Smooth muscle cell of trachea (primary cell): ENCODE measurements around the gene PNMA8B. TPM values are rescaled to one million over a fixed set of nuclear protein-coding genes. Genes with fewer than 3 reads are reported as not detected.

Experiments used
- total RNA-seq: library from RNA; depleted of rRNA; stranded (reverse); fragments of >200 nt; gene quantifications from 2 replicates; pipeline ENCODE4 v1.2.1, GENCODE V29; 2014

Gene PNMA8B, protein sequence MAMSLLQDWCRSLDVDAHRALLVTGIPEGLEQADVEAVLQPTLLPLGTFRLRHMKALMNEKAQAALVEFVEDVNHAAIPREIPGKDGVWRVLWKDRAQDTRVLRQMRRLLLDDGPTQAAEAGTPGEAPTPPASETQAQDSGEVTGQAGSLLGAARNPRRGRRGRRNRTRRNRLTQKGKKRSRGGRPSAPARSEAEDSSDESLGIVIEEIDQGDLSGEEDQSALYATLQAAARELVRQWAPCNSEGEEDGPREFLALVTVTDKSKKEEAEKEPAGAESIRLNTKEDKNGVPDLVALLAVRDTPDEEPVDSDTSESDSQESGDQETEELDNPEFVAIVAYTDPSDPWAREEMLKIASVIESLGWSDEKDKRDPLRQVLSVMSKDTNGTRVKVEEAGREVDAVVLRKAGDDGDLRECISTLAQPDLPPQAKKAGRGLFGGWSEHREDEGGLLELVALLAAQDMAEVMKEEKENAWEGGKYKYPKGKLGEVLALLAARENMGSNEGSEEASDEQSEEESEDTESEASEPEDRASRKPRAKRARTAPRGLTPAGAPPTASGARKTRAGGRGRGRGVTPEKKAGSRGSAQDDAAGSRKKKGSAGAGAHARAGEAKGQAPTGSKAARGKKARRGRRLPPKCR
- 2.8 and 5.6 TPM in 2 replicates for total RNA-seq

DNA sequence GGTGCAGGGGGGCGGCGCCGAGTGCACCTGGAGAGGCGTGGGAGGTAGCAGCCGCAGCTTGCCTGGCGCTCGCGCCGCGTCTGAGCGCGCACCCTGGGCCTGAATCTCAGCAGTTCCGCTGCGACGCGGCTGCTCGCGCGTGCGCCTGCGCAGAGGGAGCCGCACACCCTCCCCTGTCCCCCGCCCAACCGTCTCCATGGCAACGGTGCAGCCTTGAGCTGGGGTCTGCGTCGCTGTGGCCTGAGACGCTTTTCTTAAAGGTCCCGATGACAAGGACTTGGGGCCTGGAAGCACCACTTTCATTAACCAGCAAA, at the start of gene PNMA8B:
Gene PNMA8B (minus strand): TSS at position 82 of the 314 bp plus-strand sequence. CDS start 402 bp downstream, outside the sequence.

DNA sequence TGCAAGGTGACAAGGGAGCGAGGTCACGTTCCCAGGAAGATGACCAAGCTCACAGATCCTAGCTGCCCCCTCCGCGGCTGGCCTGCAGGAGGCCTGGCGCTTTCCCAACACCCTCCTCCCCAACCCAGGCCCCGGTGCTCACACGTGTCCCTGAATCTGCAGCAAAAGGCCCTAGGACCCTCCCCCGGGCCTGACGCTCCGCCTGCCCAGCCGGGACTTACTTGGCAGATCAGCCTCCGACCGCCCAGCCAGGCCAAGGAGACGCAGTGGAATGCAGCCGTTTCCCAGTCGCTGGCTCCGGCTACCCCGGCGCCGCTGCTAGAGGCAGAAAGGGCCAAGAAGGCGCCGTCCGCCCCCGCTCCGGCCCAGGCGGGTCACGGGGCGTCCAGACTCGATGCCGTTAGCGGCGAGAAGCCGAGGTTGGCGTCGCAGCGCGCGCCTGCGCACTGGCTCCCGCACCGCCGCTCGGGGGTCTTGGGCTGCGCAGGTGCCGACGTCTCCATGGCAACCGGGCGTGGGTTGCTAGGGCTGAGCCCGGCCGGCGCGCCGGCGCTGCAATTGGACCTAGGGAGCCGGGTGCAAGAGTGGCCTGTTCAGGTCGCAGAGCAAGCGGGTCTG, 24.4 kb downstream of the PNMA8B start, which contains the start of gene PNMA8A:
Gene PNMA8A (minus strand): TSS at position 448 of the 618 bp plus-strand sequence. CDS start 528 bp downstream, outside the sequence.

Other genes with a start within 250 kb of the PNMA8B start
- 4.8 and 7.6 TPM in 2 replicates for gene HIF3A, start 198.8 kb downstream of the PNMA8B start, total RNA-seq
- gene PPP5C, start 148.8 kb downstream of the PNMA8B start, total RNA-seq: 64.2 and 66.8 TPM in 2 replicates
- 29.8 and 34.2 TPM in 2 replicates for gene CCDC8, start 82.3 kb downstream of the PNMA8B start, total RNA-seq
- under 0.01 and 0.15 TPM in 2 replicates for gene PNMA8C, start 66.9 kb downstream of the PNMA8B start, total RNA-seq
- 2.5 and 17.3 TPM in 2 replicates for gene PNMA8A, start 24.3 kb downstream of the PNMA8B start, total RNA-seq
- gene CALM3, start 105.5 kb upstream of the PNMA8B start, total RNA-seq: 245 and 374 TPM in 2 replicates
- gene PTGIR, start 129.2 kb upstream of the PNMA8B start, total RNA-seq: 2.9 and 6.8 TPM in 2 replicates
- gene GNG8, start 140.3 kb upstream of the PNMA8B start, total RNA-seq: not detected in 2 replicates
- gene DACT3, start 165.3 kb upstream of the PNMA8B start, total RNA-seq: 6.5 and 15.5 TPM in 2 replicates
- gene PRKD2, start 221.2 kb upstream of the PNMA8B start, total RNA-seq: 17.4 and 23.0 TPM in 2 replicates